Uterus (tissue), 2 donors: Measurements from ENCODE around the gene MTHFR.
A peak's percentile ranks its signal among the peaks of the same experiment; 100 is the strongest.

ENCODE experiments used
- CTCF ChIP-seq, 4 experiments: fragments of 200-600 bp in 2 of 4; fragments of 450-650 bp in 2 of 4; sonication (generic) in 2 of 4; IDR thresholded peaks; one replicate each; pipeline ENCODE4 v1.5.1; 2016 to 2019; ENCODE audit warnings: antibody characterized with exemption in 4 of 4, mild to moderate bottlenecking in 2 of 4, moderate library complexity in 1 of 4
- POLR2A ChIP-seq, 2 donors: fragments of 450-650 bp; IDR thresholded peaks; one replicate each; pipeline ENCODE4 v1.6.1; 2016; ENCODE audit warnings: antibody characterized with exemption in 2 of 2, mild to moderate bottlenecking in 1 of 2, moderate library complexity in 1 of 2

GRCh38 chr1:11784993-11785769 lies 20.6 kb downstream of the MTHFR start:
- TF ChIP-seq CTCF (IDR thresholded peaks at IDR 0.05) (peak; percentile 75 to 85 (median 82)), POLR2A (IDR thresholded peaks at IDR 0.05) (no peak)
